GM19452 (cell line): ENCODE measurements around the gene CEMP1.

Experiments used
- ATAC-seq: cut with Tn5 transposase; IDR thresholded peaks from one replicate; pipeline ENCODE4 v1.9.1; 2021; ENCODE audit not compliant: unreplicated experiment

CEMP1 gene

GRCh38 chr16:2520784-2521531 lies 10.2 kb downstream of the CEMP1 start:
- peak; percentile 33 for ATAC-seq

GRCh38 chr16:2520097-2520783 lies 11.0 kb downstream of the CEMP1 start, which contains the start of gene AMDHD2:
TSS of gene AMDHD2 (plus strand) at chr16:2520371. CDS start at chr16:2520459, 88 bp downstream.
- peak; percentile 49 for ATAC-seq

DNA sequence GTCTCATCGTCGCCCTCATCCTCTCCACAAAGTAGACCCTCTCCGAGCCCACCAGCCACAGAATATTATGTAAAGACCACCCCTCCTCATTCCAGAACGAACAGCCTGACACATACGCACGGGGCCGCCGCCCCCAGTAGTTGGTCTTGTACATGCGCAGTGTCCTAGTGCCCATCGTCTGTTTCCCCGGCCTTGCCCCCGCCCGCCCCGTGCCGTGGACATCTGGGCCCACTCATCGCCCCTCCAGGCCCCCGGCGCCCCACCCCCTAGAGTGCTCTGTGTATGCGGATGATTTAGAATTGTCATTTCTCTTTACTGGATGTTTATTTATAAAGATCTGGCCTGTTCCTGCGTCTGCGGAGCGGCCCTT lies 11.5 kb downstream of the CEMP1 start:
- no peak for ATAC-seq

GRCh38 chr16:2518823-2519710 lies 12.1 kb downstream of the CEMP1 start:
- no peak for ATAC-seq

- no peak for ATAC-seq
These were observed 13.1 kb downstream of the CEMP1 start for GRCh38 chr16:2517954-2518605.

DNA sequence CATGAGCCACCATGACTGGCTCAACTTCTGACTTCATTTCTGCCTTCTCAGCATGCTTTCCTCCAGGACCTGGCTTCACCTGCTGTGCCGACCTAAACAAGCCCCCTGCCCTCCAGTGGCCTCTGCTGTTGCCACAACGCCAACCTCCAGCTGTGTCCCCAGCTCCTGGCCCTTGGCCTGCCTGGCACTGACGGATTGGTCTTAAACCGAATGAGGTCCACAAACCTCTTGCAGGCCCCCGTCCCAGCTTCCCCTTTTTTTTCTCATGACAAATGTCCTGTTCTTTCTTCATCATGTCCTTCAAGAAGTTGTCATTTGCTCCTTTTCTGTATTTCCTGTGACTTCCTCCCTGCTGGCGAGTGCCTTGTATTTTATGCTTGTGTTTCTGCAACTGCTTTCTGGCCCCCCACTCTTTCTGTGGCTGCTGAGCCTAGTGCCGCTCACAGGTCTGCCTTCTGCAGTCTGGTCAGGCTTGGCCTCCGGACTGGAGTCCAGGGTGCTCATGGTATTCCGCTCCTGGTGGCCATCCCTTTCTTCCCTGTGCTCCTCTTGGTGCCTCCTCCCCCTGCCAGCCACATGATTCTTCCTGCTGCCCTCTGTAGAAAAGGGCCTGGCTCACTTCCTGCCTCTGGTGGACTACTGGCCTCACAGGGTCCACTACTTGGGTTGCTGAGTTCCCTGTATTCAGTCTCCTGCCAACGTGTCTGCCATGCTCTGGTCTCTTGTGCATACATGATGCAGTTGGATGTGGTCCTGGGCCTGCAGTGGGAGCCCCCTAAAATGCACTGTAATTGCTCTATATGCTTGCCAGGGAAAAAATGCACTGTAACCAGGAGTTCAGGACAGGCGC lies 14.6 kb downstream of the CEMP1 start:
- ATAC-seq, result no peak

- ATAC-seq, result no peak
These were observed 15.9 kb downstream of the CEMP1 start for GRCh38 chr16:2515180-2515851.

- no peak for ATAC-seq
These were observed 16.7 kb downstream of the CEMP1 start for GRCh38 chr16:2514333-2515179.

- ATAC-seq, result peak; percentile 71
These were observed 17.5 kb downstream of the CEMP1 start, which contains the start of gene ATP6V0C for GRCh38 chr16:2513405-2514332. TSS of gene ATP6V0C (plus strand) at chr16:2513952. CDS start at chr16:2514104, 152 bp downstream.

DNA sequence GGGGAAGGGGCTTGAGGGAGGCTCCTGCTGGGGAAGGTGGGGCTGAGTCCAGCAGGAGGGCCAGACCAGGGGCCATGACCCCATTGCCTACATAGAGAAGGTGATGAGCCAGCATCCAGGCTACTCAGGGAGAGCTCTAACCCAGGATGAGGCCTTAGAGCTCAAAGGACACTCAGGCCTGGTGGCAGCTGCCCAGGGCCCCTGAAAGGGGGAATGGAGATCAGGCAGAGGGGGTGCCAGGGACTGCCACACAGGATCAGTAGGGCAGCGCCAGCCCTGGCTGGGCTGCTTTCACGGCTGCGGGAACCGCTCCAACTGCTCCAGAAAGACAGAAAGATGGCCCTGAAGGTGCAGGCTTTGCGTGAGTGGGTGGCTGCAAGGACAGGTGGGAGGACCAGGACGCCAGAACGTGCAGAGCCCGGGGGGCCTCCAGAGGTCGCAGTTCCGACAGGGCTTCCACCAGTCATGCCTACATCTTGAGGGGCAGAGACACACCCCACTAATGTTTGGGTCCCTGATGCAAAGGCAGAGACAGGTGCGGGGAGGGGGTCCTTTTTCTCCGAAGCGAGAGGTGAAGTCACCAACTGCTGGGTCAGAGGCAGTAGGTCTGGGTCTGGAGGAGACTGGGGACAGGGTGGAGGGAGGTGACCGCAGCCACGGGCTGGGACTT lies 18.3 kb downstream of the CEMP1 start:
- ATAC-seq, result peak; percentile 4

DNA sequence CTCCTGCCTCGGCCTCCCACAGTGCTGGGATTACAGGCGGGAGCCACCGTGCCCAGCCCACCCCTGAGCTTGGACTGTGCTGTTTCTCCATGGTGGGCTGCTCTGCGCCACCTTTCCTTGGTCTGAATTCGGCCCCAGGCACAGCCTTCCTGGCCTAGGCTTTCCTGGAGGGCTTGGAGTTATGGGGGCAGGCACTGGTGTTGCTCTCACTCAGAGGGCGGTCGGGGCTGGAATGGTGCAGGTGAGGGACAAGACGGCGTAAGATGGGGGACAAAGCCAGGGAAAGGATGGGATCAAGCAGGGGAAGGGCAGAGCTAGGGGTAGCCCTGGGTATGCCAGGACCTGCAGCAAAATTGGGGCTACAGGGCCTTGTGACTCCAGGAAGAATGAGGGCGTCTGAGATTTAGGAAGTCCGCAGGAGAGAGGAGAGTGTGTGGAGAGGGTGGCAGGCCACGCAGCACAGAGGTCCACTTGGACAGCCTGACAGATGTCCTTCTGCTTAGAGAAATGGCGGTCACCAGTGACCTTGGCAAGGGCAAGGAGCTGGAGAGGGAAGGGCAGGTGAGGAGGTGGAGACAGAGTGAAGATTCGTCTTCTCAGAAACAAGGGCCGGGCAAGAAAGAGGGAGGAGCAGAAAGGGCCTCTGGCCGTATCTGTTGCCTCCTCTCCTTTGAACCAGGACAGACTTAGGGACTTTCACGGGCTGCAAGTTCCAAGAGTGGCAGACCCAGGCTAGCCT lies 19.0 kb downstream of the CEMP1 start:
- no peak for ATAC-seq

DNA sequence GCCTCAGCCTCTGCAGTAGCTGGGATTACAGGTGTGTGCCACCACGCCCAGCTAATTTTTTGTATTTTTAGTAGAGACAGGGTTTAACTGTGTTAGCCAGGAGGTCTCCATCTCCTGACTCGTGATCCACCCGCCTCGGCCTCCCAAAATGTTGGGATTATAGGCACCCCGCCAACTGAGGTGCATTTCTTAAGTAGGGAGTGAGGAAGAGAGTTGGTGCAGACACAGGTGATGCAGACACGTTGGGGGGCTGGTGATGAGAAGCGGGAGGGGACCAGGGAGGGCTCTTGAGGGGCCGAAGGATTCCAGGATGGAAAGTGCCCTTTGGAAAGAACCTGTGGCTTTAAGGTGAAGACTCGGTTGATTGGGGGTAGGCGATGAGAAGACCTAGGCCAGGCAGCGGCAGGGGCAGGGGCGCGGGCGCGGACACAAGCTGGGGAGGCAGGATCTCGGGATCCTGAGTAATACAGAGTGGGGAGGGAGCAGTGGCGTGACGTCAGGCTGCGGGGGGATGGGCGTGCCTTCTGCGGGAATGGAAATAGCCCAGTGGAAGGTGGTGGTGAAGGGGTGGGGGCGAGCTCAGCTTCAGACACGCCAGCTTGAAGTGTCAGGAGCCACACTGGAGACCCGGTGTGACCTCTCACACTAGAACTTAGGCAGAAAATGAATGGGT lies 19.9 kb downstream of the CEMP1 start:
- ATAC-seq, result no peak

- no peak for ATAC-seq
These were observed 22.3 kb downstream of the CEMP1 start for GRCh38 chr16:2508722-2509400.

DNA sequence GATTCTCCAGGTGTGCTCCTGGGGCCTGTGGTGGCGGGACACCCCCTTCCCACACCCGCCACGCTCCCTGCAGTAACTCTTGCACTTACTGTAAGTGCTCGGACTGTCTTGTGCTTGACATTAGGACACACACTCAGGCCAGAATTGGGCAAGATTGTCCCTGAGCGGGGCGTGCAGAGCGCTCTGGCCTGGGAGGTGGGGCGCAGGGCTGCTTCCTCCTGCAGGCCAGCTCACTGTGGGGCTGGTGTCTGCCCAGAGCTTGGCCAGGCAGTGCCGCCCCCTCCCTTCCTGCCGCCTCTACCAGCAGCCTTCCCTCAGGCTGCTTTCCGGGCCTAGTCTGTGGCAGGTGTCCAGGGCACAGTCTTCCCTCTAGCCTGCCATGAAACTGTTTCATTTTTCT lies 23.5 kb downstream of the CEMP1 start:
- ATAC-seq, result no peak

GRCh38 chr16:2507052-2507659 lies 24.1 kb downstream of the CEMP1 start:
- no peak for ATAC-seq
